Measurements from ENCODE around the gene HIGD1A.

HIGD1A gene

GRCh38 chr3:42804106-42804830 is at the start of gene HIGD1A:
HIGD1A (minus strand) TSS chr3:42804490; CDS start chr3:42794253, 10,237 bp downstream.
- DNase-seq (ENCODE audit: low spot score): peak; percentile 96

- no peak for DNase-seq (ENCODE audit: low spot score)
Measured at GRCh38 chr3:42853739-42854302, 49.5 kb upstream of the HIGD1A start.

GRCh38 chr3:42853056-42853455 is 48.8 kb upstream of the HIGD1A start:
- DNase-seq (ENCODE audit: low spot score): no peak

GRCh38 chr3:42852441-42852840 is 48.2 kb upstream of the HIGD1A start:
- no peak for DNase-seq (ENCODE audit: low spot score)

GRCh38 chr3:42851228-42851834 is 47.0 kb upstream of the HIGD1A start:
- DNase-seq (ENCODE audit: low spot score): no peak

- DNase-seq (ENCODE audit: low spot score): no peak
Measured at GRCh38 chr3:42850263-42850662, 46.0 kb upstream of the HIGD1A start.

- no peak for DNase-seq (ENCODE audit: low spot score)
Measured at GRCh38 chr3:42849017-42849416, 44.7 kb upstream of the HIGD1A start.

GRCh38 chr3:42847731-42848130 is 43.4 kb upstream of the HIGD1A start:
- no peak for DNase-seq (ENCODE audit: low spot score)

GRCh38 chr3:42846685-42847522 is 42.6 kb upstream of the HIGD1A start:
- no peak for DNase-seq (ENCODE audit: low spot score)

GRCh38 chr3:42844815-42845214 is 40.5 kb upstream of the HIGD1A start:
- DNase-seq (ENCODE audit: low spot score): no peak

GRCh38 chr3:42844412-42844713 is 40.1 kb upstream of the HIGD1A start:
- DNase-seq (ENCODE audit: low spot score): no peak

- no peak for DNase-seq (ENCODE audit: low spot score)
Measured at GRCh38 chr3:42843713-42844411, 39.6 kb upstream of the HIGD1A start.

GRCh38 chr3:42841332-42841731 is 37.0 kb upstream of the HIGD1A start:
- DNase-seq (ENCODE audit: low spot score): no peak

GRCh38 chr3:42839616-42840015 is 35.3 kb upstream of the HIGD1A start:
- no peak for DNase-seq (ENCODE audit: low spot score)

GRCh38 chr3:42838571-42838970 is 34.3 kb upstream of the HIGD1A start:
- DNase-seq (ENCODE audit: low spot score): no peak

GRCh38 chr3:42836150-42837123 is 32.1 kb upstream of the HIGD1A start:
- no peak for DNase-seq (ENCODE audit: low spot score)

GRCh38 chr3:42831321-42831713 is 27.0 kb upstream of the HIGD1A start:
- DNase-seq (ENCODE audit: low spot score): no peak

GRCh38 chr3:42830437-42831320 is 26.4 kb upstream of the HIGD1A start:
- DNase-seq (ENCODE audit: low spot score): no peak

GRCh38 chr3:42829628-42830436 is 25.5 kb upstream of the HIGD1A start:
- no peak for DNase-seq (ENCODE audit: low spot score)
